GM12891 (cell line): ENCODE data around the gene LATS2.

Experiments
- PAX5 ChIP-seq: IDR thresholded peaks from 2 replicates; pipeline ENCODE4 v1.6.1; 2011; ENCODE audit warnings: low read length, moderate library complexity, mild to moderate bottlenecking; ENCODE audit not compliant: insufficient read depth, severe bottlenecking
- POLR2A ChIP-seq: IDR thresholded peaks from 2 replicates; pipeline ENCODE4 v1.6.1; 2011; ENCODE audit warnings: low read depth, low read length, control low read depth
- POLR2AphosphoS5 ChIP-seq: IDR thresholded peaks from 2 replicates; pipeline ENCODE4 v1.6.1; 2011; ENCODE audit warnings: low read depth, low read length, control low read depth
- SPI1 ChIP-seq: IDR thresholded peaks from 2 replicates; pipeline ENCODE4 v1.6.1; 2011; ENCODE audit warnings: low read depth, low read length, control low read depth
- TAF1 ChIP-seq: IDR thresholded peaks from 2 replicates; pipeline ENCODE4 v1.6.1; 2011; ENCODE audit warnings: low read depth, low read length, control low read depth

- TF ChIP-seq POLR2A (no peak), POLR2AphosphoS5 (no peak), TAF1 (no peak), PAX5 (no peak), SPI1 (no peak)
These were observed 8.2 kb upstream of the LATS2 start for GRCh38 chr13:21069561-21070004.
